KMS-11 (cell line): ENCODE results near the gene VNN1.
"Not testable (repeated sequence)": the region's sequence is repeated elsewhere in the genome, so short reads cannot be mapped to it uniquely, and the experiment has no call there.

Experiments
- H2AFZ ChIP-seq: fragments of 200-600 bp; sonication (generic); 2 replicates; pipeline ENCODE4 v1.6.1; 2016; ENCODE audit warnings: antibody characterized with exemption, mixed run types, low read depth
- H3K27ac ChIP-seq: fragments of 200-600 bp; sonication (generic); 2 replicates; pipeline ENCODE4 v1.6.1; 2016; ENCODE audit warnings: mild to moderate bottlenecking, mixed run types
- H3K27me3 ChIP-seq: fragments of 200-600 bp; sonication (generic); 2 replicates; pipeline ENCODE4 v1.6.1; 2017; ENCODE audit warnings: mild to moderate bottlenecking, low read depth, mixed run types, moderate library complexity; ENCODE audit not compliant: insufficient read depth
- H3K36me3 ChIP-seq: fragments of 200-600 bp; sonication (generic); 2 replicates; pipeline ENCODE4 v1.6.1; 2017; ENCODE audit warnings: mild to moderate bottlenecking, mixed run types; ENCODE audit not compliant: insufficient read depth
- H3K4me1 ChIP-seq: fragments of 200-600 bp; sonication (generic); 2 replicates; pipeline ENCODE4 v1.6.1; 2016; ENCODE audit warnings: mild to moderate bottlenecking, low read depth, mixed run types; ENCODE audit not compliant: poor library complexity, severe bottlenecking
- H3K4me2 ChIP-seq: fragments of 200-600 bp; sonication (generic); 2 replicates; pipeline ENCODE4 v1.7.0; 2016; ENCODE audit warnings: mild to moderate bottlenecking, mixed run types
- H3K4me3 ChIP-seq: fragments of 200-600 bp; sonication (generic); IDR thresholded peaks from 2 replicates; pipeline ENCODE4 v1.6.1; 2017; ENCODE audit warnings: low read depth, low read length, mixed read lengths; ENCODE audit not compliant: insufficient read depth
- H3K79me2 ChIP-seq: fragments of 200-600 bp; sonication (generic); 2 replicates; pipeline ENCODE4 v1.6.1; 2016; ENCODE audit warnings: low read depth, mixed run types; ENCODE audit not compliant: insufficient read depth
- H3K9ac ChIP-seq: fragments of 200-600 bp; sonication (generic); 2 replicates; pipeline ENCODE4 v1.6.1; 2016; ENCODE audit warnings: mild to moderate bottlenecking, mixed run types
- H4K20me1 ChIP-seq: fragments of 200-600 bp; sonication (generic); 2 replicates; pipeline ENCODE4 v1.6.1; 2016; ENCODE audit warnings: mild to moderate bottlenecking, mixed run types; ENCODE audit not compliant: insufficient read depth
- CTCF ChIP-seq: fragments of 200-600 bp; sonication (generic); conservative IDR thresholded peaks from 2 replicates; pipeline ENCODE4 v1.6.1; 2017; ENCODE audit warnings: low read depth, mild to moderate bottlenecking, antibody characterized with exemption, low read length, moderate library complexity, mixed read lengths

Gene VNN1

GRCh38 chr6:132648828-132649227 lies 65.0 kb downstream of the VNN1 start:
- Histone ChIP-seq H3K27me3 (no peaks in the 10 kb centered on the region), H3K36me3 (no peaks in the 10 kb centered on the region), H3K9ac (no peak overlapping the region), H3K4me2 (no peak overlapping the region), H2AFZ (no peak overlapping the region), H3K4me3 (no peak overlapping the region), H3K27ac (no peak overlapping the region), H4K20me1 (no peaks in the 10 kb centered on the region), H3K4me1 (no peaks in the 10 kb centered on the region), H3K79me2 (no peaks in the 10 kb centered on the region)
- TF ChIP-seq CTCF: no peak

- no peaks in the 10 kb centered on the region for H3K4me1 ChIP-seq
- H3K36me3 ChIP-seq: no peaks in the 10 kb centered on the region
- H2AFZ ChIP-seq: no peak overlapping the region
Observed at GRCh38 chr6:132648356-132648755, 65.5 kb downstream of the VNN1 start.

GRCh38 chr6:132643547-132643946 lies 70.3 kb downstream of the VNN1 start:
- Histone ChIP-seq H3K4me1 (no peaks in the 10 kb centered on the region), H3K27me3 (no peaks in the 10 kb centered on the region), H3K79me2 (no peaks in the 10 kb centered on the region), H3K9ac (no peak overlapping the region), H2AFZ (no peak overlapping the region), H3K27ac (no peak overlapping the region), H3K4me2 (no peak overlapping the region), H3K4me3 (no peak overlapping the region), H3K36me3 (no peaks in the 10 kb centered on the region), H4K20me1 (no peaks in the 10 kb centered on the region)
- no peak for TF ChIP-seq CTCF

More at GRCh38 chr6:132648356-132648755, 65.5 kb downstream of the VNN1 start:
- Histone ChIP-seq H3K4me3 (no peak overlapping the region), H3K79me2 (no peaks in the 10 kb centered on the region), H3K27me3 (no peaks in the 10 kb centered on the region), H3K9ac (no peak overlapping the region), H3K27ac (no peak overlapping the region), H3K4me2 (no peak overlapping the region), H4K20me1 (no peaks in the 10 kb centered on the region)
- TF ChIP-seq CTCF: no peak

- H3K36me3 ChIP-seq, H2AFZ ChIP-seq, H3K4me1 ChIP-seq, H3K9ac ChIP-seq, H3K27me3 ChIP-seq, H3K4me2 ChIP-seq, H3K4me3 ChIP-seq, H4K20me1 ChIP-seq, H3K79me2 ChIP-seq, H3K27ac ChIP-seq: not testable (repeated sequence)
Observed at GRCh38 chr6:132637135-132637534, 76.7 kb downstream of the VNN1 start.

GRCh38 chr6:132635906-132636305 lies 77.9 kb downstream of the VNN1 start:
- not testable (repeated sequence) for H3K27ac ChIP-seq, H3K4me1 ChIP-seq, H2AFZ ChIP-seq, H4K20me1 ChIP-seq, H3K27me3 ChIP-seq, H3K4me3 ChIP-seq, H3K4me2 ChIP-seq, H3K79me2 ChIP-seq, H3K36me3 ChIP-seq, H3K9ac ChIP-seq

GRCh38 chr6:132635288-132635687 lies 78.6 kb downstream of the VNN1 start:
- not testable (repeated sequence) for H3K36me3 ChIP-seq, H3K79me2 ChIP-seq, H4K20me1 ChIP-seq, H2AFZ ChIP-seq, H3K4me1 ChIP-seq, H3K27me3 ChIP-seq, H3K9ac ChIP-seq, H3K4me2 ChIP-seq, H3K27ac ChIP-seq, H3K4me3 ChIP-seq
